Measurements from ENCODE around the gene LUZP2.
"Not testable (repeated sequence)": the region's sequence is repeated elsewhere in the genome, so short reads cannot be mapped to it uniquely, and the experiment has no call there.

LUZP2 gene

GRCh38 chr11:24900960-24901549, 404.2 kb downstream of the LUZP2 start:
- no peak for DNase-seq (ENCODE audit: low read depth)

- DNase-seq (ENCODE audit: low read depth), result no peak
Observed at GRCh38 chr11:24903555-24903954, 406.7 kb downstream of the LUZP2 start.

- no peak for DNase-seq (ENCODE audit: low read depth)
Observed at GRCh38 chr11:24925091-24925490, 428.2 kb downstream of the LUZP2 start.

GRCh38 chr11:24932110-24933000, 435.5 kb downstream of the LUZP2 start:
- no peak for DNase-seq (ENCODE audit: low read depth)

- DNase-seq (ENCODE audit: low read depth), result no peak
Observed at GRCh38 chr11:24934733-24935439, 438.0 kb downstream of the LUZP2 start.

GRCh38 chr11:24944891-24945290, 448.0 kb downstream of the LUZP2 start:
- no peak for DNase-seq (ENCODE audit: low read depth)

GRCh38 chr11:24949406-24949805, 452.6 kb downstream of the LUZP2 start:
- DNase-seq (ENCODE audit: low read depth), result no peak

- DNase-seq (ENCODE audit: low read depth), result no peak
Observed at GRCh38 chr11:24963852-24964251, 467.0 kb downstream of the LUZP2 start.

- DNase-seq (ENCODE audit: low read depth), result no peak
Observed at GRCh38 chr11:24965748-24966147, 468.9 kb downstream of the LUZP2 start.

GRCh38 chr11:24993903-24994302, 497.1 kb downstream of the LUZP2 start:
- DNase-seq (ENCODE audit: low read depth), result not testable (repeated sequence)

- DNase-seq (ENCODE audit: low read depth), result not testable (repeated sequence)
Observed at GRCh38 chr11:24999929-25000328, 503.1 kb downstream of the LUZP2 start.

- DNase-seq (ENCODE audit: low read depth), result no peak
Observed at GRCh38 chr11:25037431-25037830, 540.6 kb downstream of the LUZP2 start.

- no peak for DNase-seq (ENCODE audit: low read depth)
Observed at GRCh38 chr11:25038131-25038530, 541.3 kb downstream of the LUZP2 start.

GRCh38 chr11:25039165-25039564, 542.3 kb downstream of the LUZP2 start:
- no peak for DNase-seq (ENCODE audit: low read depth)

- DNase-seq (ENCODE audit: low read depth), result no peak
Observed at GRCh38 chr11:25048632-25049031, 551.8 kb downstream of the LUZP2 start.

GRCh38 chr11:25052844-25053243, 556.0 kb downstream of the LUZP2 start:
- DNase-seq (ENCODE audit: low read depth), result no peak

GRCh38 chr11:25057861-25058260, 561.0 kb downstream of the LUZP2 start:
- no peak for DNase-seq (ENCODE audit: low read depth)

GRCh38 chr11:25065746-25066145, 568.9 kb downstream of the LUZP2 start:
- no peak for DNase-seq (ENCODE audit: low read depth)

GRCh38 chr11:25066706-25067105, 569.9 kb downstream of the LUZP2 start:
- no peak for DNase-seq (ENCODE audit: low read depth)

- no peak for DNase-seq (ENCODE audit: low read depth)
Observed at GRCh38 chr11:25068451-25068850, 571.6 kb downstream of the LUZP2 start.

GRCh38 chr11:25094085-25094802, 597.4 kb downstream of the LUZP2 start:
- no peak for DNase-seq (ENCODE audit: low read depth)

- no peak for DNase-seq (ENCODE audit: low read depth)
Observed at GRCh38 chr11:25119416-25119815, 622.6 kb downstream of the LUZP2 start.

Measured in stimulated activated CD4-positive, alpha-beta T cell treated with anti-CD3 and anti-CD28 coated beads, Interleukin-2, amount 100 ng/mL, for 4 hours (primary cell).